Fibroblast of the aortic adventitia (primary cell): Measurements from ENCODE around the gene NBPF11. TPM values are rescaled to one million over a fixed set of nuclear protein-coding genes. Genes with fewer than 3 reads are reported as not detected.
A peak's percentile ranks its signal among the peaks of the same experiment; 100 is the strongest.
"Not testable (repeated sequence)": the region's sequence is repeated elsewhere in the genome, so short reads cannot be mapped to it uniquely, and the experiment has no call there.

Experiments
- DNase-seq: peaks from one replicate; pipeline ENCODE4 v3.0.0-alpha.2; 2010; ENCODE audit warnings: low read depth
- H3K4me3 ChIP-seq: 2 replicates; pipeline ENCODE4 v1.5.1; 2011; ENCODE audit warnings: low read depth, mild to moderate bottlenecking, control low read depth, low read length, moderate library complexity
- total RNA-seq: library from RNA; depleted of rRNA; stranded (reverse); fragments of >200 nt; gene quantifications from 2 replicates; pipeline ENCODE4 v1.2.3, GENCODE V29; 2012; ENCODE audit warnings: low replicate concordance

The NBPF11 gene
- total RNA-seq, 1 donor: 4.2 TPM

DNA sequence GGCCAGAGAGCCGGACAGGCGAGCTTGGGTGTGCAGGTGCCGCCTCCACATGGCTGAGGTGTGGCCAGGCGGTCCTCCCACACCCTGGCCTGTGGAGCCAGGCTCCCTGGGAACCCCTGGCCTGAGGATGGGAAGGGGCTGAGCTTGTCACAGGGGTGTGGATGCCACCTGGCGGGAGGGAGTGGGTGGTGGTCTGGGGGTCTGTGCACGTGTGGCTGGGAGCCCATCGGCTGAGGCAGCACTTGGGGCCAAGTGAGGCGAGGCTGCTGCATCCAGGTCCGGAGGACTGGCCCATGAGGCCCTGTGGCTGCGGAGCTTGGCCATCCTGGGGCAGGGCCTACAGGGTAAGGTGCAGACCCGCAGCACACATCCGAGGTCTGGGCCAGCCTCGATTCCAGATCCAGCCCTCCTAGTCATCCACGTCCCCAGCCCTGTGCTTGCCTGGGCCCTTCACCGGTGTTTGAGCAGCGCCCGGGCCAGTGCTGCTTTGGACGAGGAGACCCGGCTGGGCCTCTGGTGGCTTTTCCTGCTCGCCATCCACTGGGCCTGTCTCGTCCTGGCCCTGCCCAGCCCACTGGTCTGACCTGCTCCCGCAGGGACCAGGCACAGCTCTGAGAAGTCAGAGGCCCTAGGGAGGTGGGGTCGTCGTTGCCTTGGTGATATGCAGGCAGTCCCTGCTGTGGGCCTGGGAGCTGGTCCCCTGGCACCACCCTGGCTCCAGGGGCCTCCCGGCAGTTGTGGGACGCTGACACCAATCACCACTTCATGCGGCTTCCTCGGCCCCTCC, 4.8 kb downstream of the NBPF11 start:
- not testable (repeated sequence) for H3K4me3 ChIP-seq, DNase-seq

DNA sequence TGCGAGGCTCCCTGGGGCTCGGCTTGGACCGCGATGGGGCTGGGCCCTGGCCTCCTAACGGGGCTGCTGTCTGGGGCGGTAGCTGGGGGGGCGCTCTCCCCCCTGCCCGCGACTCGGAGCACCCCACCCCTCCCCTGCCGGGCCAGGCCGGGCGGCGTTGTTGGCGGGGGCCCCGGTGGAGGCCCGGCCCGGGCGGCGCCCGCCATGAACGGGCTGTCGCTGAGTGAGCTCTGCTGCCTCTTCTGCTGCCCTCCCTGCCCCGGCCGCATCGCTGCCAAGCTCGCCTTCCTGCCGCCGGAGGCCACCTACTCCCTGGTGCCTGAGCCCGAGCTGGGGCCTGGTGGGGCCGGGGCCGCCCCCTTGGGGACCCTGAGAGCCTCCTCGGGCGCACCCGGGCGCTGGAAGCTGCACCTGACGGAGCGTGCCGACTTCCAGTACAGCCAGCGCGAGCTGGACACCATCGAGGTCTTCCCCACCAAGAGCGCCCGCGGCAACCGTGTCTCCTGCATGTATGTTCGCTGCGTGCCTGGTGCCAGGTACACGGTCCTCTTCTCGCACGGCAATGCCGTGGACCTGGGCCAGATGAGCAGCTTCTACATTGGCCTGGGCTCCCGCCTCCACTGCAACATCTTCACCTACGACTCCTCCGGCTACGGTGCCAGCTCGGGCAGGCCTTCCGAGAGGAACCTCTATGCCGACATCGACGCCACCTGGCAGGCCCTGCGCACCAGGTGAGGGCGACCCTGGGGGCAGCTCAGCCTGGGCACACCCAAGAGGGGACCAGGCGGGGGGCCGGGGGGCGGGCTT, 5.7 kb downstream of the NBPF11 start:
- not testable (repeated sequence) for DNase-seq, H3K4me3 ChIP-seq

DNA sequence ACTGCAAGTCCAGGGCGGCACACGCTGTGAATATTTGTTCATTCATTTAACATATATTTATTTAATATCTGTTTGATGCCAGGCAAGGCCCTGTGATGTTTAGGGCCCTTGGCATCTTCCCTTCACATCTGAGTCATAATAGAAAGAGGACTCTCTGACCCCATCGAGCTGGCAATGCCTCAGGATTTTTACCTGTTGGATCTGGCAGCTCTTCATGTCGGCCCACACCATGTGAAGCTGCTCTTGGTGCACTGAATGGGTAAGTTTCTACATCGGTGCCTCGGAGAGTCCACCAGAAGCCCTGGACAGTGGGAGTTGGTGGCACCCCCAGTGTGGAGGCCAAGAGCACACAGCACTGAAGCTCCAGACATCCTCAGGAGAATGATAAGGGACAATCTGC, 8.9 kb downstream of the NBPF11 start:
- not testable (repeated sequence) for DNase-seq, H3K4me3 ChIP-seq

DNA sequence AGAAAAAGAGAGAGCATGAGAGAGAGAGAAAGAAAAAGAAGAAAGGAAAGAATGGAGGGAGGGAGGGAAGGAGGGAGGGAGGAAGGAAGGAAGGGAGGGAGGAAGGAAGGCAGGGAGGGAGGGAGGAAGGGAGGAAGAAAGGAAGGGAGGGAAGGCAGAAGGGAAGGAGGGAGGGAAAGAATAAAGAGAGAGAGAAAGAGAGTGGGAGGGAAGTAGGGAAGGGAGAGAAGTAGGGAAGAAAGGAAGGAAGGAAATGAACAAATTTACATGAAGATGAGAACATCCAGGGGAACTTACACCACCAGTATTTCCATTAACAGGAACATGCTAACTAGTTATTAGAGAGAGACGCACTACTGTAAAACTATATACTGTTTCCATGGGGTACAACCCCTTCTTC, 10.1 kb downstream of the NBPF11 start:
- DNase-seq, H3K4me3 ChIP-seq: not testable (repeated sequence)

DNA sequence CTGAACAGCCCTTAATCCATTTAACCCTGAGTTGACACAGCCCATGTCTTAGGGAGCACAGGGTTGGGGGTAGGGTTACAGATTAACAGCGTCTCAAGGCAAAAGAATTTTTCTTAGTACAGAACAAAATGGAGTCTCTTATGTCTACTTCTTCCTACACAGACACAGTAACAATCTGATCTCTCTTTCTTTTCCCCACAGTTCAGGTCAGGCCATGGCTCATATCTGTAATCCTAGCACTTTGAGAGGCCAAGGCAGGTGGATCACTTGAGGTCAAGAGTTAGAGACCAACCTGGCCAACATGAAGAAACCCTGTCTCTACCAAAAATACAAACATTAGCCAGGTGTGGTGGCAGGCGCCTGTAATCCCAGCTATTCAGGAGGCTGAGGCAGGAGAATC, 13.5 kb downstream of the NBPF11 start:
- H3K4me3 ChIP-seq, DNase-seq: not testable (repeated sequence)

DNA sequence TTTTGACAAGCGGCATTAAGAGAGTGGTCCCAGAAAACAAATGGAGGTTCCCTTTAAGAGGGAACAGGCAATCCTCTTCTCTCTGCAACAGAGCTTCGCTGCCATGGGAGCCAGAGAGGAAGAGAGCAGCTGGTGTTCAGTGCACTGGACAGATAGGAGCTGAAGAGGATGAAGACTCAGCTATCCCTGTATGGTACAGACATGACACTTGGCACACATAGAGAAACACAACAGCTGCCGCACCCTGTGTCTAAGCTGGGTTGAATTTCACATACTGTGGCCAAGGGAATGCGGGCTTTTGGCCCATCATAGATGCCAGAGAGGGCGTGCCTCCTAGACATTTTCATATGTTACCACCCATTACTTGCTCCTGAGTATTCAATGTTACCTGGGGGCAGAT, 29.7 kb downstream of the NBPF11 start:
- not testable (repeated sequence) for DNase-seq

DNA sequence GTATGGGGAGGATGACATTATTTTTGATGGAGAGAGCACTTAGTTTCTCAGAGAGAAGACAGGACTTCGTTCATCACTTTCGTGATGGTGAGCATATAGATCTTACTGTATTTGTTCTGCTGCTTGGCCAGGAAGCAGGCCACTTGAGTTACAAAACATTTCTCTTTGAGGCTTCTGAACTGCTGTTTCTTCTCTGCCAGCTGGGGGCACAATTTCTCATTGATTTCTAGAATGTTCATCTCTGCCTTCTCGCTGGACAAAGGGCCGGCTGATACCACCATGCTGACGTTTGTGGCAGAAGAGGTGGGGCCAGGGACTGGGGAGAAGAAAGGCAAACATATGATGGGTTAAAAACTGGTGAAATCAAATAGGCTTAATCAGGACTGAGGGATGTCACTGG, 31.7 kb downstream of the NBPF11 start:
- peak; percentile 8 for DNase-seq

More for the DNA sequence above, 29.7 kb downstream of the NBPF11 start:
- H3K4me3 ChIP-seq: not testable (repeated sequence)

DNA sequence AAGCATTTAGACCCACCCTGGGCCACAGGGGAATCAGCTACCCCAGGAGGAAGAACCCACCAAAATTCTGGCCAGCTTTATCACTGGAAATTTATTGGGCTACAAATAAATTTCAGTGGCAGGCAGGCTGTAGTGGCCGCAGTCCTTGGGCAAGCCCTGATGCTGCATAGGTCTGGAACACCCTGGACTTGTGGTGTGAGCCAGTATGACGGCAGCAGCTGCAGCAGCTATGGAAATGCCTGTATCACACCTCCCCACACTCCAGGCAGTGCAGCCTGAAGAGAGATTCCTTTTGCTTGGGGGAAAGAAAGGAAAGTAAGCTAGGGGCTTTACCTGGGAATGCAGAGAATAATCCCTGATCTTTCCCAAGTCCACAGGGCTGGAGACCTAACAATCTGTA, 56.3 kb downstream of the NBPF11 start:
- not testable (repeated sequence) for H3K4me3 ChIP-seq, DNase-seq

More for the DNA sequence above, 31.7 kb downstream of the NBPF11 start:
- not testable (repeated sequence) for H3K4me3 ChIP-seq

DNA sequence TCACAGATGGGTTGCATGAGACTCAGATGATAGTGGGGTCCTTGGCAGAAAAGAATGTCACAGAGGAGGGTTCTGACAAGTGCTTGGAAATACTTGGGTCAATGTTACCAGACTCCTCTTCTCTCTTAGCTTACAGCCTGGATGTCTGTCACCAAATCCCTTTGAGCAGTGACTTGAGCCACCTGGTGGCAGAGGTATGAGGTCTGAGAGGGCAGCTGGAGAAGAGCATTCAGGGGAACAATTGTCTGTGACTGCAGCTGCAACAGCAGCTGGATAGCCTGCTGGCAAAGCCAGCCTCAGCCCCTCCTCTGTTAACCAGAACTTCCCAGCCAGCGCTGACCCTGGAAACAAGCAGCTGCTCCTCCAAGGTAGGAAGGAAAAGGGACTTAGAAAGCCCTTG, 65.9 kb downstream of the NBPF11 start:
- H3K4me3 ChIP-seq, DNase-seq: not testable (repeated sequence)

DNA sequence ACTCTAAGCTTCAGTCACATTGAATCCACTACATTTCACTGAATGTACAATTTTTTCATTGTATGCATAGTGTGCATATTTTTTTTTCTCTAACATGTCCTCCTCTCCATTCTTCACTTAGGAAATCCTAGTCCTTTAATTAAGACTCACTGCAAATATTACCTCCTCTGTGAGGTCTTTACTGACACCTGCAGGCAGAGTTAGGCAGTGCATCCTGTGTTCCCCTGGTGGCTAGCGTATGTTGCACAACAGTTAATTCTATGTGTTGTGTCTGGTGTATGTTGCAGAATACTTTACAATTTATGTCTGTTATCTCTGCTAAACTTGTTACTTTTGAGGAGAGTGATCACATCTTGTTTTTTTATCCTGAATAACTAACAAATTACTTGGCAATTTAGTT, 70.9 kb downstream of the NBPF11 start:
- DNase-seq, H3K4me3 ChIP-seq: not testable (repeated sequence)

DNA sequence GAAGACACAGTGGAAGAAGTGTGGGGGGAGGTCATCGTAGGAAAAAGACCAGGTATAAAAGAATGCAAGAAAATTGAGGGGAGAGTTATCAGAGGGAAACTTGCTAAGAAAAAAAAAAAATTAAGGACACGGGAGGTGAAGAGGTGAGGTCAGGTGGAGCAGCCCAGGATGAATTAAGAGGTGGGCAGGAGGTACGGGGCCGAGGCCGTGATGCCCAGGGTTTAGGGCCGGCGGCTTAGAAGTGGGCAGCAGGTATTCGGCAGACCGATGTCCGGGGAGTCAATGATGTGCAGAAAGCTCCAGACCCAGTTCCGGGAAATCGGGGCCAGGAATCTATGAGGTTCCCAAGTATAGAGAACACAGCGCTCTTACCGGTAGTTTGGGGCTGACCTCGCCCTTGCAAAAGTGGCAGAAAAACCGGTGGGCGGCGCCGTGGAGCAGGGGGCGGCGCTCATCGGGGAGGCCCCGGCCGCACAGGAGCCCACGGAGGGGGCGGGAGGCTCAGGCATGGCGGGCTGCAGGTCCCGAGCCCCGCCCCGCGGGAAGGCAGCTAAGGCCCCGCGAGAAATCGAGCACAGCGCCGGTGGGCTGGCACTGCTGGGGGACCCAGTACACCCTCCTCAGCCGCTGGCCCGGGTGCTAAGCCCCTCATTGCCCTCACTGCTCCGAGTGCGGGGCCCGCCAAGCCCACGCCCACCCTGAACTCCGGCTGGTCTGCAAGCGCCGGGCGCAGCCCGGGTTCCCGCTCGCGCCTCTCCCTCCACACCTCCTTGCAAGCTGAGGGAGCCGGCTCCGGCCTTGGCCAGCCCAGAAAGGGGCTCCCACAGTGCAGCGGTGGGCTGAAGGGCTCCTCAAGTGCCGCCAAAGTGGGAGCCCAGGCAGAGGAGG, 73.2 kb downstream of the NBPF11 start:
- not testable (repeated sequence) for DNase-seq, H3K4me3 ChIP-seq

DNA sequence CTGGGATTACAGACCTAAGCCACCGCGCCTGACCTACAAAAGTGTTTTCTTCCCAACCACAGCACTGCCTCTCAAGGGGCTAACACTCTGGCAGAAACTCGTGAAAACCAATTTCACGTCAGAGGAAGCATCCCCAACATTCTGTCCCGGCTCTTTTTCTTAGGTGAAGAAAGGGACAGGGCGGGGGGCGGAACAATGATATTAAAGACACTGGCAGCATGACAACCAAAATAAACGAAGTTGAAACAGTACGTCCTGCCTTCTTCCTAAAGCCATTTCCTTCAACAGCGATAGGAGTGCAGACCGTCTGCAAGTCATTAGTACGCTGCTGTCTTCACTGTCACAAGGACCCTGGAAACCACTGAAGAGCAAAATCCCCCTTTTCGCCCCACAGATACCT, 74.0 kb downstream of the NBPF11 start:
- DNase-seq, H3K4me3 ChIP-seq: not testable (repeated sequence)

DNA sequence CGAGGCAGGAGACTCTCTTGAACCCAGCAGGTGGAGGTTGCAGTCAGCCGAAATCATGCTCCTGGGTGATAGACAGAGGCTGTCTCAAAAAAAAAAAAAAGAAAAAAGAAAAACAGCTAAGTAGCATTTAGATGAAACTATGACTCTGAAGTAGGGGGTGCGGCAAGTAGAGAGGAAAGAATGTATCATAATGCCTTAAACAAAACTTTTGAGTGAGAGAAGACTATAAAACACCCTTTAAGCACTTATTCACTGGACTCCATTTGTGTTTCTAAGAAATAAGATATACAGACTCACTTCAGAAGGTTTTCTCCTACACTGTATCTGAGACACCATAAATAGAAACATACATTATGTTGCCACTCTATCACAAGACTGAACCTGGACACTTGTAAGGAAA, 74.6 kb downstream of the NBPF11 start:
- not testable (repeated sequence) for DNase-seq, H3K4me3 ChIP-seq

DNA sequence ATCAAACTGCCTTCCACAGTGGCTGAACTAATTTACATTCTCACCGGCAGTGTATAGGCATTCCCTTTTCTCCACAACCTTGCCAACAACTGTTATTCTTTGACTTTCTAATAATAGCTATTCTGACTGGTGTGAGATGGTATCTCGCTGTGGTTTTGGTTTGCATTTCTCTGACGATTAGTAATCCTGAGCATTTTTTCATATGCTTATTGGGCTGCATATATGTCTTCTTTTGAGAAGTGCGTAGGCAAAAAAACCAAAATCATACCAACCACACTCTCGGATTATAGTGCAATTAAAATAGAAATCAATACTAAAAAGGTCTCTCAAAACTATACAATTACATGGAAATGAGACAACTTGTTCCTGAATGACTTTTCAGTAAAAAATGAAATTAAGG, 78.7 kb downstream of the NBPF11 start:
- DNase-seq, H3K4me3 ChIP-seq: not testable (repeated sequence)

DNA sequence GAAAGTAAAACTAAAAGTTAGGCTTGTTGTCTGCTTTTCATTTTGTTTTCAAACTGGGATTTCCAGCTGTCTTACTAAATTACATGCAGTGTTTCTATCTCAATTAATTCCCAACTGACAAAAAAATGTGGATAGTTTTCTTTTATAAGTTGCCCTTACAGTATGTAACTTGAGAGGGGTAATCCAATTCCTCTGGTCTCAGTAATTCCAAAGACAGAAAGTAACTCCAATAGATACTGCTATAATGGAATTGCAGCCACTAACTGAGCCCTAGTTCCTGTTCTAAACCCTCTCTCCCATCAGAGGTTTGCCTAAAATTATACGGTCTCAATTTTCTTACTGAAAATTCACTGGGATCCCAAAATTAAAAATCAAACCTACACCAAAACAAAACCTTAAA, 83.5 kb downstream of the NBPF11 start:
- not testable (repeated sequence) for DNase-seq, H3K4me3 ChIP-seq

DNA sequence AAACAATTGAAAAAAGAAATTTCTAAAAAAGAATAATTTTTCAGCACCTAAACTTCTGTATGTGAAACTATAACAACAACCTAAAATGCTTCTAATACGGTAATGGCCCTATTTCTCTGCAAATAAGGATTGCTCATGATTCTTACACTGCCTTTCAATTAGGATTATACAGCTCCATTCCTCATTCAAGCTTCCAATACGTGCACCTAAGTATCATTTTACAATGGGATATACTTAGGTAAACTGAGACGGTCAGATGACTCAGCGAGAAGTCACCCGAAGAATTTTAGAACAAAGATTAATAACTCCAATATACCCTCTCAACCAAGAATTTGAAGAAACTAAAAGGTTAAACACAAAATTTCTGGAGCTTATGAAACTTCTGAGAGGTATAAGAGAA, 83.9 kb downstream of the NBPF11 start:
- not testable (repeated sequence) for DNase-seq, H3K4me3 ChIP-seq

DNA sequence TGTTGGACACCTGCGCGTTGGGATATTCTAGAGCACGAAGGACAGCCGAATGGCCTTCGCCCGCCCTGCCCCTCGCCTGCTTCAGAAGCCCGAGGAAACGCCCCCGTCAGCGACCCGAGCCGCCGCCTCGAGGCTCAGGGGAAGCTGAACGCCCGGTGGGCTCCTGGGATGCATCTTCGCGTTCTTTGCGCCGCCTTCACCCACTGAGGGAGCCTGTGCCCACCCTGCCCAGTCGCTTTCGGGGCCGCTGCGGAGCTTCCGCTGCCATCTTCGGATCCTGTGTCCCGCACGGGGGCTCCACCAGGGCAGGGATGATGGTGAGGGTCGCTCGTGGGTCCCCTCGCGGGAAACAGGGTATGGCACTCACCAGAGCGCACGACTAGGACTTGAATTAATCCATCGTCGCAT, 91.8 kb downstream of the NBPF11 start:
- not testable (repeated sequence) for DNase-seq
- H3K4me3 ChIP-seq: peak overlapping the region; percentile 13

DNA sequence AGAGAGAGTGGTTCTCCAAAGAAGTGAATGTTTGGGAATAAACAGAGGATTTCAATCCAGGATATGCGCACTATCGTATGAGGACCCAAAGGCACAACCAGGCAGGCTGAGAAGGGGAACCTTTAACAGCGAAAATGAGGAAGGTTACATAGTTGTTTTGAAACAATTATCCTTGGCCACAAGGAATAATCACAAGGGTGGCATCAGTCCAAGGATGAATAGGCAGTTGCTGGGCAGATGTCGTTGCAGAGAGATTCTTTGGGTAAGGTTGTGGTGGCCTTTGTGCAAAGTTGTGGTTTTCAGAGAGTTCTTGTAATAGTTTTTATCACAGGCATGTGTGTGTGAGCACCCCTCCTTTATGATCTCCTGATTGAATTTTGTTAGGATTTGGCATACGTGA, 94.7 kb downstream of the NBPF11 start:
- DNase-seq, H3K4me3 ChIP-seq: not testable (repeated sequence)
